Brain microvascular endothelial cell (primary cell): ENCODE measurements around the gene SPINT3.

Source experiments
- DNase-seq: peaks from one replicate; pipeline ENCODE4 v3.0.0-alpha.2; 2020
- H3K27ac ChIP-seq: fragments of 250-450 bp; sonication (Bioruptor Pico); 2 replicates; pipeline ENCODE4 v1.5.1; 2020; ENCODE audit warnings: mild to moderate bottlenecking, moderate library complexity
- H3K27me3 ChIP-seq: fragments of 250-450 bp; sonication (Bioruptor Pico); replicated peaks from 2 replicates; pipeline ENCODE4 v1.5.1; 2020; ENCODE audit warnings: mild to moderate bottlenecking
- H3K36me3 ChIP-seq: fragments of 250-450 bp; sonication (Bioruptor Pico); replicated peaks from 2 replicates; pipeline ENCODE4 v1.5.1; 2020; ENCODE audit warnings: mild to moderate bottlenecking
- H3K4me3 ChIP-seq: 2 replicates; pipeline ENCODE4 v1.5.1; 2011; ENCODE audit warnings: low read depth, mild to moderate bottlenecking, control low read depth, low read length, moderate library complexity
- CTCF ChIP-seq: IDR thresholded peaks from 2 replicates; pipeline ENCODE4 v1.5.1; 2011; ENCODE audit warnings: low read depth, mild to moderate bottlenecking, moderate library complexity, low read length, control low read depth, inconsistent platforms; ENCODE audit errors: missing control alignments
- in situ Hi-C: cut with HindIII; loops from 2 replicates; pipeline ENCODE4 v1.10.0; 2017; ENCODE audit warnings: low sequenced_read_pairs, low pct_ligation_motif_present

Gene SPINT3

GRCh38 chr20:45527294-45527693, 11.9 kb upstream of the SPINT3 start:
- Histone ChIP-seq H3K4me3 (no peak overlapping the region), H3K27ac (no peak overlapping the region), H3K36me3 (no peaks in the 10 kb centered on the region), H3K27me3 (no peaks in the 10 kb centered on the region)
- in situ Hi-C loops: no loop called here
- TF ChIP-seq CTCF: no peak
- no peak for DNase-seq

GRCh38 chr20:45523821-45524220, 8.4 kb upstream of the SPINT3 start:
- no peak overlapping the region for H3K4me3 ChIP-seq
- in situ Hi-C loops: no loop called here
- no peaks in the 10 kb centered on the region for H3K27me3 ChIP-seq
- no peak for TF ChIP-seq CTCF
- no peak for DNase-seq
- H3K36me3 ChIP-seq: no peaks in the 10 kb centered on the region
- no peak overlapping the region for H3K27ac ChIP-seq

- DNase-seq: no peak
- no peak overlapping the region for H3K4me3 ChIP-seq
- H3K27ac ChIP-seq: no peak overlapping the region
- in situ Hi-C loops: no loop called here
- H3K36me3 ChIP-seq: no peaks in the 10 kb centered on the region
- no peaks in the 10 kb centered on the region for H3K27me3 ChIP-seq
- TF ChIP-seq CTCF: no peak
These were observed 2.9 kb upstream of the SPINT3 start for GRCh38 chr20:45518282-45518681.

- H3K4me3 ChIP-seq: no peak overlapping the region
- no peaks in the 10 kb centered on the region for H3K27me3 ChIP-seq
- in situ Hi-C loops: no loop called here
- DNase-seq: no peak
- no peak overlapping the region for H3K27ac ChIP-seq
- H3K36me3 ChIP-seq: no peaks in the 10 kb centered on the region
- no peak for TF ChIP-seq CTCF
These were observed 5.1 kb downstream of the SPINT3 start for GRCh38 chr20:45510242-45510862.

GRCh38 chr20:45509091-45509490, 6.3 kb downstream of the SPINT3 start:
- no peak for TF ChIP-seq CTCF
- no peak for DNase-seq
- in situ Hi-C loops: no loop called here
- H3K27me3 ChIP-seq: no peaks in the 10 kb centered on the region
- no peak overlapping the region for H3K27ac ChIP-seq
- no peak overlapping the region for H3K4me3 ChIP-seq
- no peaks in the 10 kb centered on the region for H3K36me3 ChIP-seq
